Bone marrow (tissue), 2 donors: ENCODE measurements around the gene IL10RA.
"Not testable (repeated sequence)": the region's sequence is repeated elsewhere in the genome, so short reads cannot be mapped to it uniquely, and the experiment has no call there.

Source experiments
- DNase-seq, 2 donors: peaks; one replicate each; lab custom pipeline; 2025; lab: John Stamatoyannopoulos, UW

Gene IL10RA

GRCh38 chr11:117985953-117986887 lies at the start of gene IL10RA:
TSS of gene IL10RA (plus strand) at chr11:117986394. CDS start at chr11:117986468, 74 bp downstream.
- peak in 1 of 2 donors; percentile 69 for DNase-seq

- no peak for DNase-seq
Measured at GRCh38 chr11:117936973-117937372, 49.2 kb upstream of the IL10RA start.

GRCh38 chr11:117940736-117941135 lies 45.5 kb upstream of the IL10RA start:
- DNase-seq, result no peak

- no peak for DNase-seq
Measured at GRCh38 chr11:117941163-117941707, 45.0 kb upstream of the IL10RA start.

GRCh38 chr11:117941976-117942654 lies 44.1 kb upstream of the IL10RA start:
- DNase-seq, result no peak

GRCh38 chr11:117944554-117944953 lies 41.6 kb upstream of the IL10RA start:
- no peak for DNase-seq

- peak in 1 of 2 donors; percentile 73 for DNase-seq
Measured at GRCh38 chr11:117945047-117945810, 41.0 kb upstream of the IL10RA start.

GRCh38 chr11:117946156-117946841 lies 39.9 kb upstream of the IL10RA start:
- no peak for DNase-seq

- peak; percentile 65 to 72 for DNase-seq
Measured at GRCh38 chr11:117946842-117947526, 39.2 kb upstream of the IL10RA start.

GRCh38 chr11:117947751-117948150 lies 38.4 kb upstream of the IL10RA start:
- DNase-seq, result not testable (repeated sequence)

- DNase-seq, result not testable (repeated sequence)
Measured at GRCh38 chr11:117948466-117948865, 37.7 kb upstream of the IL10RA start.

- DNase-seq, result no peak
Measured at GRCh38 chr11:117949062-117949461, 37.1 kb upstream of the IL10RA start.

- DNase-seq, result peak in 1 of 2 donors; percentile 34
Measured at GRCh38 chr11:117950301-117950700, 35.9 kb upstream of the IL10RA start.

GRCh38 chr11:117950993-117951961 lies 34.9 kb upstream of the IL10RA start:
- DNase-seq, result peak in 1 of 2 donors; percentile 69

- DNase-seq, result peak in 1 of 2 donors; percentile 47
Measured at GRCh38 chr11:117953024-117953671, 33.0 kb upstream of the IL10RA start.

- DNase-seq, result no peak
Measured at GRCh38 chr11:117958949-117959348, 27.2 kb upstream of the IL10RA start.

GRCh38 chr11:117959438-117960149 lies 26.6 kb upstream of the IL10RA start:
- DNase-seq, result peak in 1 of 2 donors; percentile 33

- no peak for DNase-seq
Measured at GRCh38 chr11:117960406-117960805, 25.8 kb upstream of the IL10RA start.
